HG03469 (cell line): ENCODE measurements around the gene DPP8.
"Not testable (repeated sequence)": the region's sequence is repeated elsewhere in the genome, so short reads cannot be mapped to it uniquely, and the experiment has no call there.

ENCODE experiments used
- ATAC-seq: cut with Tn5 transposase; IDR thresholded peaks from one replicate; pipeline ENCODE4 v1.9.1; 2021; ENCODE audit warnings: mild to moderate bottlenecking, moderate library complexity, moderate number of reproducible peaks; ENCODE audit not compliant: unreplicated experiment

DPP8 gene

DNA sequence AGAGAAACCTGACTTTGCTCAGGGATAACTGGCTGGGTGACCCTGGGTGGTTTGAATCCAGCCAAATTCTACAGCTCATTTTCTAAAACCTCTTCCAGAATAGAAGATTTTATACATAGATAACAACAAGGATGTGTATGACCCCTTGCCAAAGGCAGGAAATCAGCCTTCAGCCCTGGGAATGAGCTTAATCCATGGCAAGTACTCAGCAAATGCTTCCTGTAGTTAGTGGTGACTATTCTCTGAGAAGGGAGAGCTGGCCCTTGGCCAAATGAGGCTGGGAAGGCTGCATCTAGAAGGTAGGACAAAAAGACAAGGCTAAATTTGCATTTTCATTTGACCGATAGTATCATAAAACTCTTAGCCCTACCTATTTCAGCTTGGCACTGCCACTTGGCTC is 8.1 kb upstream of the DPP8 start:
- ATAC-seq = no peak

DNA sequence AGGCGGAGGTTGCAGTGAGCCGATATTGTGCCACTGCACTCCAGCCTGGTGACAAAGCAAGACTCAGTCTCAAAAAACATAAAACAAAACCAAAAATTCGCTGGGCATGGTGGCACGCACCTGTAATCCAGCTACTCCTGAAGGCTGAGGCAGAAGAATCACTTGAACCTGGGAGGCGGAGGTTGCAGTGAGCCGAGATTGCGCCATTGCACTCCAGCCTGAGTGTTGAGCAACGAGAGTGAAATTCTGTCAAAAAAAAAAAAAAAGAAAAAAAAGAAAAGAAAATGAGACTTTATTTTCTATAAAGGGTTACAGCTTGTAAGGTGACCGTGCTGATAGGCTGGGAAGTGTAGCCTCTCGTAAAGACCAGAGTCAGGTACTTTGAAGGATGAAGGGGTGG is 6.7 kb upstream of the DPP8 start:
- ATAC-seq = no peak

DNA sequence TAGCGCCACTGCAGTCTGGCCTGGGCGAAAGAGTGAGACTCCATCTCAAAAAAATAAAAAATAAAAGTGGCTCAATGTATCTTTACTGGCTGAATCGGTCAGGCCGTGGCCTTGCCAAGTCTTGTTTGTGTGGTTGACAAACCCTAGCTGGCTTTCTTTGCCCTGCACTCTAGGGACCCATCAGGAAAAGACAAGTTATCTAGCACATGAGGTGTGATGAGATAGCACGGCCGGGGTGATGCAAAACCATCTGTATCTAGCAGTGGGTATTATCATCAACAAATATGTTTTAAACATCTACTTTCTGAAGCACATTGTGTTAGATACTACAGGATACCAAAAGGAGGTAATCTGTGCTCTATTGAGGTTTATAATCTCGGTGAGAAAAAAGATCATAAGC is 3.9 kb upstream of the DPP8 start:
- ATAC-seq = no peak

DNA sequence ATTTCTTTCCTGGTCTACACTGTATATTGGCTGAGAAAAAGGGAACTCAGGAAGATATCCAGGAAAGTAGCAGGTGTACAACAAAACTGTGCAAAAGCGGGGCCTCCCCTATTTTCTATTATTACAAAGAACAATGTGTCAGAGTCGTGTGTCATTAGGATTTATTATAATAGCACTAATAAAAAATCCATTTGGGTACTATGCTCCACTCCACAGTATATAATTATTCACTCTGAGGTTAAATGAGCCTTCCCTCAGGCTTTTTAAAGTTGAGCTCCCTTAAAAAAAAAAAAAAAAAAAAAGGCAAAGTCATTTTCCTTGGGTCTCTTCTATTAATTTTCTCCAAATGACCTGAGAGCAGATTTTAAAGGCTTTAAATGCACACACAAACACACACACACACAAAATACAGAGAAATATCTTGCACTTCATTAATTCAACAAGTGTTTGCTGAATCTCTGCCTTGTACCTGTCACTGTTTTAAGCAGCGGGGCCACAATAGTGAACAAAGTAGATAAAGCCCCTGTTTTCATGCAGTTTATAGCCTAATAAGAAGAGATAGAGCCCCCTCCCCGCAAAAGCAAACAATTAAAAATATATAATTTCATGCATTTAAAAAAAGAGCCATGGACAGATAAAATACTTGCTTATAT is 1.3 kb upstream of the DPP8 start:
- no peak for ATAC-seq

DNA sequence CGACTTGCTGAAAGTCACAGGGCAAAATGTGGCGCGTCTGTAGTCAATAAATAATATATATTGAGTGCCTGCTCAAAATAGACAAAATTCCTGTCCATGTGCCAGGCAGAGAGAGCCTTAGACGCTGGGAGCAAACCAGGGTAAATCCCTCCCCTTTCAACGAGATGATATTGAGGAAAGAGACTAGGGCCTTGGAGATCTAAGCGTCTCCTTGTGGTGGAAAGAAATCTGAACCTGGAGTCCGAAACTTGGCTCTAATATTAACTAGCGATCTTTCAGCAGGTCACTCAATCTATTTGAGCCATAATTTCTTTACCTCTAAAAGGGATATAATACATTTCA is 348 bp upstream of the DPP8 start:
- no peak for ATAC-seq

DNA sequence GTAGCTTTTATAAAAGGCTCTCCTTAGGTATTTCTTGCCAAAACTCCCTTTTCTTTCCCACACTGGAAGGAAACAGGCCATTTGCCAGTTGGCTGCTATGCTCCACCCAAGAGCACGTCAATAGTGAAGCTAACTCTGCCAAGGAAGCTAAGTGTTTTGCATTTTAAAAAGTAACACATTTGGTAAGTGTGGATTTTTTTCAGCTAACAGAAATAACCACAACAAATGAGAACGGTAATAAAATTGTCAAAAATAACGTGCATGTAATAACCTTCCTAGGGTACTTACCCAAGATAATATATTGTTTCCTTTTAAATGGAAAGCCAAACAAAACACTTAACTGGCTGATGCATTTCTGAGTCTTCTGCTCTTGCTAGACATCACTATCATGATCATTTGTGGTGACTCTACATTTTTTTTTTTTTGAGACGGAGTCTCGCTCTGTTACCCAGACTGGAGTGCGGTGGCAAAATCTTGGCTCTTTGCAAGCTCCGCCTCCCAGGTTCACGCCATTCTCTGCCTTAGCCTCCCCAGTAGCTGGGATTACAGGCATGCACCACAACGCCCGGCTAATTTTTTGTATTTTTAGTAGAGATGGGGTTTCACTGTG is 4.6 kb downstream of the DPP8 start:
- ATAC-seq = no peak

DNA sequence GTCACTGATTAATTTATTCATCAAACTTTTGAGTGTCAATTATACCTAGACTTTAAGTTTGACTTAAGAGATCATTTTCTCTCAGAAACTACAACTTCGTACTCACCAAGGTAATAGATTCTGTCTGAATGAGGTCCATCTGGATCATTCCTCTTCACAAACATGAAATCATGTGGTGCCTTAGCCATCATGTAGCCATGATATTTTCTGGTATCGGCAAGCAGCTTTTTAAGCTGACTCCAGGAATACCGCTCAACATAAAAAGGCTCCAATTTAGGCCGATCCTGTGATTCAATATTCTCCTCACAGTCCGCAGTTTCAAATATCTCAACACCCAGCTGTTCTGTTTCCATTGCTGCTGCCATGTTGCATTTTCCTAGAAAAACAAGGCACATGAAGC is 5.3 kb downstream of the DPP8 start:
- no peak for ATAC-seq

DNA sequence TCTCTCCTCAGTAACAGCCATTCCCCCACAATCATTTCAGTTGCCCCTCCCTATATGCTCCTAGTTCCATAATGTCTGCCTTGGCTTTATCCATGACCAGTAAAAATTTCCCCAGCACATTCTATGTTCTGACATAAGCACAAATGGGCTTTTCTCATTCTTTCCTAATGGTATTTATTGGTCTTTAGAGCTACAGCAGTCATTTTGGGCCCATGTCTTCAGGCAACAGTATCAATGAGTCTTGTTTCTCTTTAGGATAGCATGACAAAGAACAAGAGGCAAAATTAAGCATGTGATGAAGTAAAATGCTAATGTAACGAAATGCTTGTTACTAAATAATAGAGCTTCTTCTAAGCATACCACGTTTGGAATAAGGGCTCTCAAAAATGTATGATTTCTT is 8.2 kb downstream of the DPP8 start:
- no peak for ATAC-seq

DNA sequence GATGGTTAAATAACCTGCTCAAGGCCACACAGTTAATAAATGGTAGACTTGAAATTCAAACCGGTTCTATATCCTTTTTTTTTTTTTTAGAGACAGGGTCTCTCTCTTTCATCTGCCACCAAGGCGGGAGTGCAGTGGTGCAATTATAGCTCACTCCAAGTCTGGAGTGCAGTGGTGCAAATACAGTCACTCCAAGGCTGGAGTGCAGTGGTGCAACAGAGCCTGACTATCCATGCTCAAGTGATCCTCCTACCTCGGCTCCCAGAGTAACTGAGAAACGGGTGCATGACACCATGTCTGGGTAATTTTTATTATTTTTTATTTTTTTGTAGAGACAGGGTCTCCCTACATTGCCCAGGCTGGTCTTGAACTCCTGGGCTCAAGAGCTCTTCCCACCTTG is 23.4 kb downstream of the DPP8 start:
- ATAC-seq = no peak

DNA sequence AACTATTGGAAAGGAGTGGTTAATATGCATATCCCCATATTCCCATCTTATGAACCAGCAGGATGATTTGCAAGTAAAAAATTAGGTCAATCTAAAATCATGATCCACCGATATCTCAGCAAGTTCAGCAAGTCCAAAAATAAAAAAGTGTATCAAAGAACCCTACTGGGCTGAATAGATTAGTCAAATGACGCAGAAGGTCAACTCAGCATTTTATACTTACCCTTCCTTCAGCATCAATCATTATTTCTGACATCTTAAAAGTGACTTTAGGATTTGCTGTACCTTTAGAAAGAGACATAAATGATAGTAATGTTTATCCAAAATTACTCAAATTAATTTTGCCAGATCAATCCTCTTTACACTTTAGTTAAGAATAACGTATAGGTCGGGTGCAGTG is 32.6 kb downstream of the DPP8 start:
- no peak for ATAC-seq

DNA sequence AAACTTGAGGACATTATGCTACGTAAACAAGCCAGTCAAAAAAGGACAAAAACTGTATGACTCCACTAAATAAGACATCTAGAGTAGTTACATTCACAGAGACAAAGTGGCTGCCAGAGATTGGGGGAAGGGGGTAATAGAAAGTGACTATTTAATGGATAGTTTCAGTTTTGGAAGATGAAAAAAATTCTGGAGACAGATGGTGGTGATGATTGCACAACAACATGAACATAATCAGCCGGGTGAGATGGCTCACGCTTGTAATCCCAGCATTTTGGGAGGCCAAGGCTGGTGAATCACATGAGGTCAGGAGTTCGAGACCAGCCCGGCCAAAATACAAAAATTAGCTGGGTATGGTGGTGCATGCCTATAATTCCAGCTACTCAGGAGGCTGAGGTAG is 40.6 kb downstream of the DPP8 start:
- no peak for ATAC-seq

DNA sequence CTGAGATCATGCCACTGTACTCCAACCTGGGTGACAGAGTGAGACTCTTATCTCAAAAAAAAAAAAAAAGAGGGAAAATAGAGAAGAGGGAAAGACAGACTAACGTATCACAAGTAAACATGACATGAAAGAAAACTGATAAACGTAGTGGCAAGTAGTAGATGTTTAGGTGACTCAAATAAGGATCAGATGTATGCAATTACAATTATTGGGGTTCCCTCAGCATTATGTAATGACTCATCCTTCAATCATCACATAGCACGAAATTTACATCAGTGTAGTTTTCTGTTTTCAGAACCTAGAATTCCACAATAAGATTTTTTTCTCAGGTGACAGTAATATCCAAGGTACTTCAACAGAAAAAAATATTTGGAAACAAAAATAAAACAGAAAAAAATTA is 46.6 kb downstream of the DPP8 start:
- ATAC-seq = no peak

DNA sequence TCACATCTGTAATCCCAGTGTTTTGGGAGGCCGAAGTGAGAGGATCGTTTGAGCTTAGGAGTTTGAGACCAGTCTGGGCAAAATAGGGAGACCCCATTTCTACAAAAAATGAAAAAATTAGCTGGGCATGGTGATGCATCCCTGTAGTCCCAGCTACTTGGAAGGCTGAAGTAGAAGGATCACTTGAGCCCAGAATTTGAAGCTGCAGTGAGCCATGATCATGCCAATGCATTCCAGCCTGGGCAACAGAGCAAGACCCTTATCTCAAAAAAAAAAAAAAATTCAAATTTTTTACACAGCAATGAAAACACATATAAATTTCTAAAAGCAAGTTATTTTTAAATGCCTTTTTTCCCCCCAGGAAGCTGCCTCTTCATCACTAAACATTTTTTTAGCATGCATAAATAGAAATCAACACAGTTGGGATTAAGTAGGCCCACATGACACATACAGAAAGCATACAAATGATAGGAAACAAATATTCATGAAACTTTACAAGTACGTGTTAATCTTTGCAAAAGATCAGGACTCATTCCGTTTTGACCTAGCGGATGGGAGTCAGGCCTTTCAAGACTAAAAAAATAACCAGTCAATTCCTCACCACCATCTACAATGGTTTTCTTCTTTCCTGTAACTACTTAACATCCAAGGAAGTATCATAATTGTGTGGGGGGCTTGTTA is 49.1 kb downstream of the DPP8 start:
- ATAC-seq = no peak

DNA sequence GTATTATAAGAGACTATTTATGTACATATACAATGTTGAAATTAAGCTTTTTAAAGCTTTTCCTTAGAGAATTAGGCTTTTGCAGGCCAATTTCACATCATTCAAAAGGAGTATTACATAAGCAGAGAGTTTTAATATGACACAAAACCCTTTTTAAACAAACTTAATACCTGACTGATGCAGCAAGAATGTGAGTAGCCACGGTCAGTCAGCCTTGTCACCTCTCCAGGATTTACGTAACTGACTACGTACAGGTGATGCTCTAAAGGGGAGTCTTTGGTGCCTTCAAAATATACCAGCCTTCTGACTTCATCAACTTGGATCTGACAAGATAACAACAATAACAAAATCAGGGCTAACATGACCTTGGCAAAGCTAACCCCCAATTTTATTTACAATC is 50.6 kb downstream of the DPP8 start:
- ATAC-seq = no peak

DNA sequence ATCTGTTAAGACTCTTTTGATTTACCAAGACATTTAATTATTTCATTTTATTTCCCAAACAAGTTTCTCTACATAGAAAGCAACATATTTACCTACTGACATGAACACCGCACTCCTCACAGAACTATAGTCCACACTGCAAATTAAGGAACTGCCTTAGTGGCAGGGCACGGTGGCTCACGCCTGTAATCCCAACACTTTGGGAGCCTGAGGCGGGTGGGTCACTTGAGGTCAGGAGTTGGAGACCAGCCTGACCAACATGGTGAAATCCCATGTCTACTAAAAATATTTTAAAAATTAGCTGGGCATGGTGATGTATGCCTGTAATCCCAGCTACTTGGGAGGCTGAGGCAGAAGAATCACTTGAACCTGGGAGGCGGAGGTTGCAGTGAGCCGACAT is 54.4 kb downstream of the DPP8 start:
- not testable (repeated sequence) for ATAC-seq

DNA sequence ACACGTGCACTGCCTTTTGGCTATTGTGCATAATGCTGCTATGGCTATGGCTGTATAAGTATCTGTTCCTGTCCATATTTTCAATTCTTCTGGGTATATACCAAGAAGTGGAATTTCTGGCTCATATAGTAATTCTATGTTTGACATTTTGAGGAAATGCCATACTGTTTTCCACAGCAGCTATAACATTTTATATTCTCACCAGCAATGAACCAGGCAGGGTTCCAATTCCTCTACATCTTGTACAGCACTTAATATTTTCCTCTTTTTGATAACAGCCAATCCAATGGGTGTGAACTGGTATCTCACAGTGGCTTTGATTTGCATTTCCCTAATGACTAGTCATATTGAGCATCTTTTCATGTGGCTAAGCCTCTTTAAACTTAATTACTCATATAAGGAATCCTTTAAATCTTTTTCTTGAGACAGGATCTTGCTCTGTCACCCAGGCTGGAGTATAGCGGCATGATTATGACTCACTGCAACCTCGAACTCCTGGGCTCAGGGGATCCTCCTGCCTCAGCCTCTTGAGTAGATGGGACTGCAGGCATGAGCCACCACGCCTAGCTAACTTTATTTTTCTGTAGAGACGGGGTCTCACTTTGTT is 56.6 kb downstream of the DPP8 start:
- no peak for ATAC-seq

DNA sequence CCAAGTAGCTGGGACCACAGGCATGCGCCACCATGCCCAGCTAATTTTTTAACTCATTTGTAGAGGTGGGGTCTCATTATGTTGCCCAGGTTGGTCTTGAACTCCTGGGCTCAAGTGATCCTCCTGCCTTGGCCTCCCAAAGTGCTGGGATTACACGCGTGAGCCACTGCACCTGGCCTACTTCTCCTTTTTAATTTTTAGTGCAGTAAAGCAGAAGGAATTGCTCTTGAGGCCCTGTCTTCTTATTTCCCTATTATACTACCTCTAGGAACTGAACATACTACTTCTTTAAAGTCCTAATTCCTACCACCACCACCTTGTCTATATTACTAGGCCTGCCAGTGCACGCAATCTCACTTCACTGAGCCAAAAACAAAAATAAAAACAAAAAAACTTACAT is 62.2 kb downstream of the DPP8 start:
- ATAC-seq = not testable (repeated sequence)

DNA sequence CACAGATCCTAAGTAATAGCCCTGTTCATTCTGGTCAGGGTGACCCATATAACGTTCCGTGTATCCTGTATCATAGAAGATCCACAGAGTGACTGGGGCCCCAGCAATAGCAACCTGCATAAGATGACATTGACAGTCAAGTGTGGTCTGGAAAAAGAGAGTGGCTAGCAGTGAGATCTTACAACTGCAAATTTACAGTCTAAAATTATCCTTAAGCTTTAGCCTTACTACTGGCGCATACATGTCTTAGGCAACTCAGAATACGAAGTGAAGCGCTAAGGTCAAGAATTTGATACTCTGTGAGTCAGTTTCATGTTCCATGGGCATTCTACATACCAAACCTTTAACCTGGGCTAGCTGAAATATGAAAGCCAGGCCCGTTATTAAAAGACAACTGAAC is 65.5 kb downstream of the DPP8 start:
- ATAC-seq = no peak

DNA sequence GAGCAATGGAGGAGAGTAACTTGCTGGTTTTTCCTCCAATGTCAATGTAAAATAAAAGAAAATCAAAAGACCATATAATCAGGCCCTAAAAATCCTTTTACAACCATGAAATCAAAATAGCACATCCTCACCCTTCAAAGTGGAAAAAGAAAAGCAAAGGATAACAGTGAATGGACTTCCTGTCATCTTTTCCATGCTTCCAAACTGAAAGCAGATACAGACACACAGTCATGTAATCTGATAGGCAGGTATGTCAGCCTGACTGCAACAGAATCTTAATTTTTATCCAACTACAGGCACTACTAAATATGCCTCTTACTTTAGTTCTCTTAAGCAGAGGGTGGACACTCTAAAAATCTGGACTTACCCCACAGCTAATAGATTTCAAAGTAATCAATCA is 66.9 kb downstream of the DPP8 start:
- ATAC-seq = no peak

DNA sequence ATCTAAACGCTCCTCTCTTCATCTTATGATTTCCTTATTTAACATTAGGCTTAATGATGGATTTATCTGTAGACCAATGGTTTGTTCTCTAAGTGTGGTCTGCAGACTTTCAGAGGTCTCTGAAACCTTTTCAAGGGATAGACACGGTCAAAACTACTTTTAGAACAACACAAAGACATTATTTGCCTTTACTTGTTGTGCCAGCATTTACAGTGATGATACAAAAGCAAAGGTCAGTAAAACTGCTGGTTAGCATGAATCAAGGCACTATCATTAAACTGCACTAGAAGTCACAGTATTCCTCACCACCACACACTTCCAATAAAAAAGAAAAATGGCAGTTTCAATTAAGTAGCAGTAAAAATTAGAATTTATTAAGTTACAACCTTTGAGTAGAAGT is 70.3 kb downstream of the DPP8 start:
- no peak for ATAC-seq

DNA sequence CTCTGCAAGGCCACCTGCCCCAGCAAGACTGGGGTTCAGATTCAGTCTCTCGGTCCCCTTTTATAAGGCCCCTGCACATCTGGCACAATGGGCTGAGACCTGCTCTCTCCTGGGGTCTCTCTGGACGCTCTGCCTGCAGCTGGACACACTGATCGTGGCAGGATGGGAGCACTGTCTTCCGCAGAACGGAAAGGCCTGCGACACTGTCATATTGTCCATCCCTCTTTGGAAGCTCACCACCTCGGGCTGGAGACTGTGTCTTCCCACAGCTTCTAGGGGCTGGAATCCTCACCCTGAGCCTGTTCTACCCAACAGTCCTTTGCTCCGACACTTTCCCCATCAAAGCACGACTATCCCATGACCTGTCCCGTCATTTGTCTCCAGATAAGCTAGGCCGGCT is 83.3 kb downstream of the DPP8 start:
- no peak for ATAC-seq

DNA sequence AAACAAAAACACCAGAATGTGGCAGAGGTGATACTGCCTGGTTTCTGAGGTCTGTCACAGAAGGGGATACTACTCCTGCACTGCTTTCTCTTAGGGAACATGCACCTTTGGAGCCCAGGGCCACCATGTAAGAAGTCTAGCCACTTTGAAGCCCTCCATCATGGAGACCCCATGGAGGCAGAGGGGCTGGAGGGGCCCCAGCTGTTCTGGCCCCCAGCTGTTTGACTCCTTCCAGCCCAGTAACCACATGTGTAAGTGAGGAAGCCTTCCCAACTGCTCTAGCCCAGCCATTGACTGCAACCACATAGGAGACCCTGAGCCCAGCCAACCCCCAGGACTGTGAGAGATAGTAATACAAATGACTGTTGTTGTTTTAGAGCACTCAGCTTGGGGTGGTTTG is 85.8 kb downstream of the DPP8 start:
- no peak for ATAC-seq
